Measurements from ENCODE around the gene KRTAP10-3. TPM values are rescaled to one million over a fixed set of nuclear protein-coding genes. Genes with fewer than 3 reads are reported as not detected.

KRTAP10-3 gene
- total RNA-seq, 2 donors from 2014 or later, result not detected

- Histone ChIP-seq H3K27ac (no peak overlapping the region), H3K27me3 (peaks cover 0 to 3% of the 10 kb centered on the region in 2 donors), H3K9me3 (peaks cover 0 to 3% (median 0%) of the 10 kb centered on the region in 3 donors), H3K4me1 (no peaks in the 10 kb centered on the region), H3K4me3 (no peak overlapping the region), H3K36me3 (replicated peaks in 1 of 2; ENCODE audit: insufficient read depth in 1 of 2, low read depth in 2 of 2) (no peaks in the 10 kb centered on the region)
- 74 to 79% methylated on average over 9 to 19 of the region's 22 CpGs for WGBS, 2 donors
- no peak for DNase-seq
- intact Hi-C loops (cut with DNase I), result no loop called here
- TF ChIP-seq POLR2A (IDR thresholded peaks at IDR 0.05) (no peak), CTCF (IDR thresholded peaks at IDR 0.05) (no peak)
- no peak for ATAC-seq
These were observed 20.6 kb upstream of the KRTAP10-3 start for GRCh38 chr21:44579056-44579832.

GRCh38 chr21:44578371-44579055 lies 19.9 kb upstream of the KRTAP10-3 start:
- Histone ChIP-seq H3K4me3 (no peak overlapping the region), H3K27me3 (peaks cover 0 to 4% of the 10 kb centered on the region in 2 donors), H3K27ac (no peak overlapping the region), H3K9me3 (peaks cover 0 to 3% (median 0%) of the 10 kb centered on the region in 3 donors), H3K4me1 (no peaks in the 10 kb centered on the region), H3K36me3 (replicated peaks in 1 of 2; ENCODE audit: insufficient read depth in 1 of 2, low read depth in 2 of 2) (no peaks in the 10 kb centered on the region)
- 78 to 85% methylated on average over 4 to 16 of the region's 17 CpGs for WGBS, 2 donors
- TF ChIP-seq CTCF (IDR thresholded peaks at IDR 0.05), result no peak
- TF ChIP-seq POLR2A (IDR thresholded peaks at IDR 0.05), result no peak
- DNase-seq (no peak), ATAC-seq (no peak)
- intact Hi-C loops (cut with DNase I), result no loop called here

- peaks cover 0 to 3% (median 0%) of the 10 kb centered on the region in 3 donors for H3K9me3 ChIP-seq
- no peaks in the 10 kb centered on the region for H3K4me1 ChIP-seq
- H3K27me3 ChIP-seq, result peaks cover 0 to 4% of the 10 kb centered on the region in 2 donors
- intact Hi-C loops (cut with DNase I), result no loop called here
- DNase-seq, result no peak
- no peak overlapping the region for H3K4me3 ChIP-seq
- no peaks in the 10 kb centered on the region for H3K36me3 ChIP-seq (replicated peaks in 1 of 2; ENCODE audit: insufficient read depth in 1 of 2, low read depth in 2 of 2)
- WGBS, 2 donors, result 81 to 82% methylated on average over 8 to 10 of the region's 10 CpGs
- ATAC-seq, result no peak
- no peak for TF ChIP-seq CTCF (IDR thresholded peaks at IDR 0.05)
- TF ChIP-seq POLR2A (IDR thresholded peaks at IDR 0.05), result no peak
- H3K27ac ChIP-seq, result no peak overlapping the region
These were observed 17.4 kb upstream of the KRTAP10-3 start for GRCh38 chr21:44576025-44576420.

- TF ChIP-seq CTCF (IDR thresholded peaks at IDR 0.05) (no peak), POLR2A (IDR thresholded peaks at IDR 0.05) (no peak)
- no peak for DNase-seq
- intact Hi-C loops (cut with DNase I), result no loop called here
- Histone ChIP-seq H3K4me1 (no peaks in the 10 kb centered on the region), H3K4me3 (no peak overlapping the region), H3K9me3 (peaks cover 0 to 3% (median 0%) of the 10 kb centered on the region in 3 donors), H3K36me3 (replicated peaks in 1 of 2; ENCODE audit: insufficient read depth in 1 of 2, low read depth in 2 of 2) (no peaks in the 10 kb centered on the region), H3K27me3 (peaks cover 0 to 4% of the 10 kb centered on the region in 2 donors), H3K27ac (no peak overlapping the region)
- 70 to 81% methylated on average over 18 to 20 of the region's 20 CpGs for WGBS, 2 donors
- ATAC-seq, result no peak
These were observed 16.9 kb upstream of the KRTAP10-3 start for GRCh38 chr21:44575307-44576024.

Measured in body of pancreas (tissue), 4 donors.